Measurements from ENCODE around the gene GSTT2.
"Not testable (repeated sequence)": the region's sequence is repeated elsewhere in the genome, so short reads cannot be mapped to it uniquely, and the experiment has no call there.

DNA sequence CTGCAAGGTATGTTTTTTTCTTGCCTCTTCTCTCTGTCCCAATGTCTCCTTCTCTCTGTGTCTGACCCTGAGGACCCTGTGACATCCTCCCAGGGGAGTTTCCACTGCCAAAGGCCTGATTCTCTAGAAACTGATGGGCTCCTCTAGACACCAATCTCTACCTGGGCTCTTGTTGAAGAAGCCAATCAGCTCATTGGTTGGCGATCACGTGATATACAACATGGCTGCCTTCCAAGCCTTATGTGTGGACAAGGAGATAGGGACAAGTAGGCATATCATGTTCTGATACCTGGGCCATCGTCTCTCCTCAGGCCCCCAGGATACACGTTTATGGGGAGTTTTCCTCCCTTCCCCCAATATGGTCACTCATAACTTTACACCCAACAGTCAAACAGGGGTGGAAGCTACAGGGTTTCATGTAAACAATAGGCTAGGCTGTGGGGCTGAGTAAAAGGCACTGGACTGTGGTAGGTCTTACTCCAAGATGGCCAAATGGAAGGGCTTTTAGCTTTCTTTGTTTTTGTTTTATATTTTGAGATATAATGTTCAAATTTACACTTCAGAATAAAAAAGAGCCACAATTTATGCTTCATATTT, 13.7 kb downstream of the GSTT2 start:
- TF ChIP-seq, protein P1, sequence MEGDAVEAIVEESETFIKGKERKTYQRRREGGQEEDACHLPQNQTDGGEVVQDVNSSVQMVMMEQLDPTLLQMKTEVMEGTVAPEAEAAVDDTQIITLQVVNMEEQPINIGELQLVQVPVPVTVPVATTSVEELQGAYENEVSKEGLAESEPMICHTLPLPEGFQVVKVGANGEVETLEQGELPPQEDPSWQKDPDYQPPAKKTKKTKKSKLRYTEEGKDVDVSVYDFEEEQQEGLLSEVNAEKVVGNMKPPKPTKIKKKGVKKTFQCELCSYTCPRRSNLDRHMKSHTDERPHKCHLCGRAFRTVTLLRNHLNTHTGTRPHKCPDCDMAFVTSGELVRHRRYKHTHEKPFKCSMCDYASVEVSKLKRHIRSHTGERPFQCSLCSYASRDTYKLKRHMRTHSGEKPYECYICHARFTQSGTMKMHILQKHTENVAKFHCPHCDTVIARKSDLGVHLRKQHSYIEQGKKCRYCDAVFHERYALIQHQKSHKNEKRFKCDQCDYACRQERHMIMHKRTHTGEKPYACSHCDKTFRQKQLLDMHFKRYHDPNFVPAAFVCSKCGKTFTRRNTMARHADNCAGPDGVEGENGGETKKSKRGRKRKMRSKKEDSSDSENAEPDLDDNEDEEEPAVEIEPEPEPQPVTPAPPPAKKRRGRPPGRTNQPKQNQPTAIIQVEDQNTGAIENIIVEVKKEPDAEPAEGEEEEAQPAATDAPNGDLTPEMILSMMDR (tag by site-specific recombination; IDR thresholded peaks at IDR 0.05) = not testable (repeated sequence)
- TF ChIP-seq ZNF324, ZBTB20 (tag by site-specific recombination; IDR thresholded peaks at IDR 0.05): not testable (repeated sequence)

All from HEK293 (cell line).